Mucosa of stomach (tissue), 1 donor: ENCODE measurements around the gene HSPA1B.
"Not testable (repeated sequence)": the region's sequence is repeated elsewhere in the genome, so short reads cannot be mapped to it uniquely, and the experiment has no call there.

Experiments used
- H3K27me3 ChIP-seq: one replicate; pipeline ENCODE4 v1.7.0; 2013; ENCODE audit warnings: mild to moderate bottlenecking, low read length; ENCODE audit not compliant: control insufficient read depth, insufficient read depth
- H3K36me3 ChIP-seq: one replicate; pipeline ENCODE4 v1.7.0; 2013; ENCODE audit warnings: low read length; ENCODE audit not compliant: control insufficient read depth, insufficient read depth
- H3K4me1 ChIP-seq: one replicate; pipeline ENCODE4 v1.7.0; 2013; ENCODE audit warnings: mild to moderate bottlenecking, low read length; ENCODE audit not compliant: control insufficient read depth, insufficient read depth
- H3K4me3 ChIP-seq: one replicate; pipeline ENCODE4 v1.7.0; 2013; ENCODE audit warnings: low read length
- H3K9ac ChIP-seq: one replicate; pipeline ENCODE4 v1.7.0; 2013; ENCODE audit warnings: mild to moderate bottlenecking, low read length, moderate library complexity
- H3K9me3 ChIP-seq: one replicate; pipeline ENCODE4 v1.7.0; 2013; ENCODE audit warnings: mild to moderate bottlenecking, low read length, moderate library complexity; ENCODE audit not compliant: control insufficient read depth
- donor health status: Pancreatic carcinoma.

Gene HSPA1B

GRCh38 chr6:31837369-31838113 is 10.0 kb downstream of the HSPA1B start:
- Histone ChIP-seq H3K9me3 (no peaks in the 10 kb centered on the region), H3K36me3 (peaks cover 12% of the 10 kb centered on the region), H3K4me1 (peaks cover 35% of the 10 kb centered on the region), H3K27me3 (no peaks in the 10 kb centered on the region), H3K4me3 (no peak overlapping the region), H3K9ac (peak overlapping the region; percentile 74)

GRCh38 chr6:31838114-31838553 is 10.6 kb downstream of the HSPA1B start:
- not testable (repeated sequence) for H3K9ac ChIP-seq, H3K27me3 ChIP-seq, H3K4me3 ChIP-seq, H3K9me3 ChIP-seq
- H3K4me1 ChIP-seq, result peaks cover 34% of the 10 kb centered on the region
- peaks cover 12% of the 10 kb centered on the region for H3K36me3 ChIP-seq

- no peaks in the 10 kb centered on the region for H3K27me3 ChIP-seq
- peaks cover 33% of the 10 kb centered on the region for H3K4me1 ChIP-seq
- no peak overlapping the region for H3K4me3 ChIP-seq
- peaks cover 12% of the 10 kb centered on the region for H3K36me3 ChIP-seq
- no peaks in the 10 kb centered on the region for H3K9me3 ChIP-seq
- no peak overlapping the region for H3K9ac ChIP-seq
Observed at GRCh38 chr6:31838968-31839367, 11.4 kb downstream of the HSPA1B start.

- not testable (repeated sequence) for H3K9me3 ChIP-seq, H3K27me3 ChIP-seq, H3K9ac ChIP-seq, H3K4me3 ChIP-seq
- Histone ChIP-seq H3K4me1 (peaks cover 37% of the 10 kb centered on the region), H3K36me3 (peaks cover 12% of the 10 kb centered on the region)
Observed at GRCh38 chr6:31839779-31840126, 12.2 kb downstream of the HSPA1B start.

GRCh38 chr6:31842053-31842452 is 14.5 kb downstream of the HSPA1B start:
- Histone ChIP-seq H3K9me3 (no peaks in the 10 kb centered on the region), H3K4me1 (peaks cover 24% of the 10 kb centered on the region), H3K4me3 (no peak overlapping the region), H3K9ac (no peak overlapping the region), H3K27me3 (no peaks in the 10 kb centered on the region), H3K36me3 (peaks cover 12% of the 10 kb centered on the region)

GRCh38 chr6:31844507-31844906 is 17.0 kb downstream of the HSPA1B start:
- Histone ChIP-seq H3K9me3 (no peaks in the 10 kb centered on the region), H3K9ac (no peak overlapping the region), H3K4me3 (no peak overlapping the region), H3K27me3 (no peaks in the 10 kb centered on the region), H3K36me3 (no peaks in the 10 kb centered on the region), H3K4me1 (peaks cover 9% of the 10 kb centered on the region)

GRCh38 chr6:31847276-31847978 is 19.9 kb downstream of the HSPA1B start:
- Histone ChIP-seq H3K9ac (no peak overlapping the region), H3K36me3 (no peaks in the 10 kb centered on the region), H3K4me1 (peaks cover 9% of the 10 kb centered on the region), H3K9me3 (no peaks in the 10 kb centered on the region), H3K27me3 (no peaks in the 10 kb centered on the region), H3K4me3 (no peak overlapping the region)

- H3K9ac ChIP-seq, result no peak overlapping the region
Observed at GRCh38 chr6:31850765-31851484, 23.4 kb downstream of the HSPA1B start.

GRCh38 chr6:31851485-31851832 is 23.9 kb downstream of the HSPA1B start:
- H3K9ac ChIP-seq, result no peak overlapping the region

More at GRCh38 chr6:31850765-31851484, 23.4 kb downstream of the HSPA1B start:
- Histone ChIP-seq H3K4me3 (no peak overlapping the region), H3K36me3 (no peaks in the 10 kb centered on the region), H3K27me3 (no peaks in the 10 kb centered on the region), H3K9me3 (no peaks in the 10 kb centered on the region), H3K4me1 (no peaks in the 10 kb centered on the region)

GRCh38 chr6:31851980-31852718 is 24.6 kb downstream of the HSPA1B start:
- H3K9me3 ChIP-seq, H3K27me3 ChIP-seq, H3K9ac ChIP-seq, H3K4me3 ChIP-seq, H3K36me3 ChIP-seq, H3K4me1 ChIP-seq: not testable (repeated sequence)

More at GRCh38 chr6:31851485-31851832, 23.9 kb downstream of the HSPA1B start:
- no peaks in the 10 kb centered on the region for H3K27me3 ChIP-seq
- H3K4me3 ChIP-seq, result no peak overlapping the region
- no peaks in the 10 kb centered on the region for H3K4me1 ChIP-seq
- H3K36me3 ChIP-seq, result no peaks in the 10 kb centered on the region
- H3K9me3 ChIP-seq, result no peaks in the 10 kb centered on the region

GRCh38 chr6:31857774-31858173 is 30.2 kb downstream of the HSPA1B start:
- H3K27me3 ChIP-seq, H3K4me1 ChIP-seq, H3K9me3 ChIP-seq, H3K9ac ChIP-seq, H3K4me3 ChIP-seq: not testable (repeated sequence)
- H3K36me3 ChIP-seq, result peaks cover 16% of the 10 kb centered on the region
